ENCODE data around the gene ELP5. TPM values are rescaled to one million over a fixed set of nuclear protein-coding genes. Genes with fewer than 3 reads are reported as not detected.

Gene ELP5
- polyA plus RNA-seq, 1 of the 3 experiments (the other 2 are of a cell fraction) = 45.4 TPM

- DNase-seq = no peak
- peak overlapping the region; percentile 94 for H3K9ac ChIP-seq
- H3K9me3 ChIP-seq = no peaks in the 10 kb centered on the region
- H3F3A ChIP-seq (replicated peaks; ENCODE audit: insufficient read depth) = peaks cover 10% of the 10 kb centered on the region
- no peaks in the 10 kb centered on the region for H3K27me3 ChIP-seq (ENCODE audit: insufficient read depth)
- peak overlapping the region; percentile 95 for H3K4me2 ChIP-seq
- no peaks in the 10 kb centered on the region for H4K20me1 ChIP-seq (ENCODE audit: insufficient read depth)
- peak overlapping the region; percentile 96 to 99 for H3K27ac ChIP-seq (ENCODE audit: low read depth in 2 of 2, low read length in 1 of 2)
- ChIA-PET CTCF (interaction anchor here (0.6 to 1.6 kb wide), 8 partner anchors 8 to 310 kb away, joined by 3 to 14 read pairs (median 4); no protein-coding TSS in a partner anchor), POLR2A (interaction anchor here (0.7 to 1.6 kb wide), 4 partner anchors 8 to 428 kb away, joined by 3 to 7 read pairs (median 6); partner anchors contain the start of genes GABARAP and PHF23)
- H3K36me3 ChIP-seq (replicated peaks in 1 of 2; ENCODE audit: control insufficient read depth in 1 of 2, insufficient read depth in 2 of 2, low read length in 1 of 2) = peaks cover 17 to 22% of the 10 kb centered on the region in 2 experiments
- 0 out of 2 replicates have a peak overlapping the region, but pooled peaks have one; percentile 21 for H2AFZ ChIP-seq (ENCODE audit: low read depth)
- H3K79me2 ChIP-seq (ENCODE audit: insufficient read depth) = peaks cover 68% of the 10 kb centered on the region
- WGBS (ENCODE audit: low lambda C conversion rate) = 2% methylated on average over 49 of the region's 55 CpGs
- peaks cover 9 to 23% of the 10 kb centered on the region in 2 experiments; a peak in 3 of 4 replicates for H3K4me1 ChIP-seq (ENCODE audit: control insufficient read depth in 1 of 2, insufficient read depth in 2 of 2, low read depth in 1 of 2, low read length in 1 of 2)
- TF ChIP-seq MXI1 (IDR thresholded peaks at IDR 0.05; ENCODE audit: low read depth, low read length) (0 out of 2 replicates have a peak, but pooled peaks have one; percentile 32), TAF1 (IDR thresholded peaks at IDR 0.05; ENCODE audit: borderline replicate concordance, low read depth, low read length) (no peak), GABPA (IDR thresholded peaks at IDR 0.05; ENCODE audit: low read depth) (no peak), RFX5 (IDR thresholded peaks at IDR 0.05; ENCODE audit: low read length) (no peak), FOXM1 (IDR thresholded peaks at IDR 0.05; ENCODE audit: low read depth) (no peak), TCF12 (IDR thresholded peaks at IDR 0.05) (no peak), ELF1 (IDR thresholded peaks at IDR 0.05) (no peak), MAX (IDR thresholded peaks at IDR 0.05; ENCODE audit: low read depth) (0 out of 2 replicates have a peak, but pooled peaks have one; percentile 10)
- peak overlapping the region; percentile 81 to 95 for H3K4me3 ChIP-seq (ENCODE audit: low read depth in 2 of 2, low read length in 1 of 2)
- no peaks in the 10 kb centered on the region for H3K9me2 ChIP-seq
These were observed 1.1 kb upstream of the ELP5 start for GRCh38 chr17:7250695-7251627.

GRCh38 chr17:7251661-7252175, 297 bp upstream of the ELP5 start, which contains the start of gene CTDNEP1:
CTDNEP1 (minus strand) TSS chr17:7251734; CDS start chr17:7251296, 438 bp downstream.
- peak within 1 kb of the TSS; percentile 97 to 99 for H3K27ac ChIP-seq (ENCODE audit: low read depth in 2 of 2, low read length in 1 of 2)
- ChIA-PET POLR2A (interaction anchor here (0.7 to 1.6 kb wide), 4 partner anchors 9 to 427 kb away, joined by 3 to 7 read pairs (median 6); partner anchors contain the start of genes GABARAP and PHF23), CTCF (interaction anchor here (0.6 to 1.6 kb wide), 8 partner anchors 9 to 309 kb away, joined by 3 to 14 read pairs (median 4); no protein-coding TSS in a partner anchor)
- no peaks in the 10 kb centered on the region for H3K9me2 ChIP-seq
- peak within 1 kb of the TSS; percentile 94 for H3K9ac ChIP-seq
- no peaks in the 10 kb centered on the region for H3K9me3 ChIP-seq
- peaks cover 17 to 19% of the 10 kb centered on the region in 2 experiments for H3K36me3 ChIP-seq (replicated peaks in 1 of 2; ENCODE audit: control insufficient read depth in 1 of 2, insufficient read depth in 2 of 2, low read length in 1 of 2)
- peaks cover 10% of the 10 kb centered on the region for H3F3A ChIP-seq (replicated peaks; ENCODE audit: insufficient read depth)
- peaks cover 63% of the 10 kb centered on the region for H3K79me2 ChIP-seq (ENCODE audit: insufficient read depth)
- WGBS (ENCODE audit: low lambda C conversion rate) = 1% methylated on average over 27 of the region's 41 CpGs
- H4K20me1 ChIP-seq (ENCODE audit: insufficient read depth) = no peaks in the 10 kb centered on the region
- peak within 1 kb of the TSS; percentile 95 for H3K4me2 ChIP-seq
- peaks cover 9 to 23% of the 10 kb centered on the region in 2 experiments; a peak in 3 of 4 replicates for H3K4me1 ChIP-seq (ENCODE audit: control insufficient read depth in 1 of 2, insufficient read depth in 2 of 2, low read depth in 1 of 2, low read length in 1 of 2)
- H3K4me3 ChIP-seq (ENCODE audit: low read depth in 2 of 2, low read length in 1 of 2) = peak within 1 kb of the TSS; percentile 81 to 95
- no peaks in the 10 kb centered on the region for H3K27me3 ChIP-seq (ENCODE audit: insufficient read depth)
- peak; percentile 96 for DNase-seq
- peak within 1 kb of the TSS; percentile 91 for H2AFZ ChIP-seq (ENCODE audit: low read depth)
- TF ChIP-seq RXRA (IDR thresholded peaks at IDR 0.05; ENCODE audit: borderline replicate concordance, low read depth) (no peak), POLR2AphosphoS5 (IDR thresholded peaks at IDR 0.05; ENCODE audit: low read depth, low read length) (peak; percentile 64; the same call in 1 of the 2 replicates), GATA2 (CRISPR knock-in tag; IDR thresholded peaks at IDR 0.05) (no peak), ELF1 (IDR thresholded peaks at IDR 0.05) (peak; percentile 62; the same call in 1 of the 2 replicates), TAF1 (IDR thresholded peaks at IDR 0.05; ENCODE audit: borderline replicate concordance, low read depth, low read length) (peak; percentile 89), SMC3 (IDR thresholded peaks at IDR 0.05; ENCODE audit: low read depth, low read length) (no peak), GABPA (IDR thresholded peaks at IDR 0.05; ENCODE audit: low read depth) (peak; percentile 91), PBX3 (IDR thresholded peaks at IDR 0.05) (no peak), SIN3A (IDR thresholded peaks at IDR 0.05; ENCODE audit: borderline replicate concordance, low read depth, low read length) (0 out of 2 replicates have a peak, but pooled peaks have one; percentile 23), ZBTB33 (IDR thresholded peaks at IDR 0.05; ENCODE audit: borderline replicate concordance, low read depth) (no peak), RCOR1 (IDR thresholded peaks at IDR 0.05; ENCODE audit: low read length) (no peak), REST (IDR thresholded peaks at IDR 0.05; ENCODE audit: low read depth, low read length) (no peak; the same call in 1 of the 2 replicates), YY1 (IDR thresholded peaks at IDR 0.05; ENCODE audit: low read depth) (peak; percentile 94)

All from SK-N-SH (cell line).